ENCODE measurements around the gene STX3.
"Not testable (repeated sequence)": the region's sequence is repeated elsewhere in the genome, so short reads cannot be mapped to it uniquely, and the experiment has no call there.

STX3 gene

DNA sequence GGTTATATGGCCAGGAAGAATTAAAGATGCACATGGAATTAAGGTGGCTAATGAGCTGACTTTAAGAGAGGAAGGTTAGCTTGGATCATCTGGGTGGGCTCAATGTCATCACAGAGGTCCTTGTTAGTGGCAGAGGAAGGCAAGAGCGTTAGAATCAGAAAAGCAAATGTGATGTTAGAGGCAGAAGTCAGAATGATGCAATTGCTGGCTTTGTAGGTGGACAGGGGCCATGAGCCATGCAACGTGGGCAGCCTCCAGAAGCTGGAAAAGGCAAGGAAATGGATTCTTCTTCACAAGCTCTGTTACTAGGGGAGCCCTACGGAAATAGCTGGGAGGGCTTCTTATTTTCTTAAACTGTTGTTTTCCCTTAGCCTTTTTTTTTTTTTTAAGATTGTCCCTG, 92.5 kb downstream of the STX3 start:
- DNase-seq, result no peak

DNA sequence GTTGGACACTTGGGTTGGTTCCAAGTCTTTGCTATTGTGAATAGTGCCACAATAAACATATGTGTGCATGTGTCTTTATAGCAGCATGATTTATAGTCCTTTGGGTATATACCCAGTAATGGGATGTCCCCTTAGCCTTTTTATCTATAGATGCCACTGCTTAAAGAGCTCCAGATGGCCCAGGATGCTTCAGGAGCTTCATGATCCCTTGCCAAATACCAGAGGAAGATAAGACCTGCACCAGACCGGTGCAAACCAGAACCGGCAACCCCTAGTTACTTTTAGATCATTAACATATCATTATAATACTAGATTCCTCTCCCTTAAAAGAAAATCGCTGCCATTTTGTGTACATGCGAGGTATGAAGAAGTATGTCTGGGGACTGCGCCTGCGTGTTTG, 93.3 kb downstream of the STX3 start:
- not testable (repeated sequence) for DNase-seq

DNA sequence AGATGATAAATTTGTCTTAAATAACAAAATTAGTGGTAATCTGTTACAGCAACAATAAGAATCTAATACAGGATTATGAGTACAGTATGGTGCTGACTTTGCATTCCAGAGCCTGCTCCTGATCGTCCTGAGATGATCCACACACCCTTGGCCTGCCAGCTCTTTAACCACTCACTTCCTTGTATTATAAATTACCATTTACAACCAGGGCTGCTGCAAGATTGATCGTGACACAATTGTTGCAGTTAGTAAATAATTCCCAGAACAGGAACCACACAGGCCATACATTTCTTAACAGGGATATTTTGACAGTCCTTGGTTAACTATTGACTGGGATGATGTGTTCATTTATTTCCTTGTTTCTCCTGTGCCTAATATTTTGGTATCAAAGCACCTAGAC, 94.0 kb downstream of the STX3 start:
- DNase-seq, result no peak

DNA sequence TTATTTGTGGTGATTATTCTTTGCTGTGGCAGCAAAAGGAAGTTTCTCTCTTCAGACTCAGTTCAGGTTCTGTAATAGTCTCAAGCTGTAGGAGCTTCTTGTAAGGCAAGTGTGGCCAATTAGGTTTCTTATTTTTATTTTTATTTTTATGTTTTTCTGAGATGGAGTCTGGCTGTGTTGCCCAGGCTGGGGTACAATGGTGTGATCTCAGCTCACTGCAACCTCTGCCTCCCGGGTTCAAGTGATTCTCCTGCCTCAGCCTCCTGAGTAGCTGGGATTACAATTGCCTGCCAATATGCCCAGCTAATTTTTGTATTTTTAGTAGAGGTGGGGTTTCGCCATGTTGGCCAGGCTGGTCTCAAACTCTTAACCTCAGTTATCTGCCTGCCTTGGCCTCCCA, 94.4 kb downstream of the STX3 start:
- DNase-seq, result not testable (repeated sequence)

DNA sequence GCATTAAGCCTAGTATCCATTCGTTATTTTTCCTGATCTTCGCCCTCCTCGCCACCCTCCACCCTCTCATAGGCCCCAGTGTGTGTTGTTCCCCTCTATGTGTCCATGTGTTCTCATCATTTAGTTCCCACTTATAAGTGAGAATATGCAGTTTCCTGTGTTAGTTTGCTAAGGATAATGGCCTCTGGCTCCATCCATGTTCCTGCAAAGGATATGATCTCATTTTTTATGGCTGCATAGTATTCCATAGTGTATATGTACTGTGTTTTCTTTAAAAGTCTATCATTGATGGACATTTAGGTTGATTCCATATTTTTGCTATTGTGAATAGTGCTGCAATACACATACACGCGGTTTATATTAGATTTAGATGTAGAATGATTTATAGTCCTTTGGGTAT, 96.2 kb downstream of the STX3 start:
- not testable (repeated sequence) for DNase-seq

DNA sequence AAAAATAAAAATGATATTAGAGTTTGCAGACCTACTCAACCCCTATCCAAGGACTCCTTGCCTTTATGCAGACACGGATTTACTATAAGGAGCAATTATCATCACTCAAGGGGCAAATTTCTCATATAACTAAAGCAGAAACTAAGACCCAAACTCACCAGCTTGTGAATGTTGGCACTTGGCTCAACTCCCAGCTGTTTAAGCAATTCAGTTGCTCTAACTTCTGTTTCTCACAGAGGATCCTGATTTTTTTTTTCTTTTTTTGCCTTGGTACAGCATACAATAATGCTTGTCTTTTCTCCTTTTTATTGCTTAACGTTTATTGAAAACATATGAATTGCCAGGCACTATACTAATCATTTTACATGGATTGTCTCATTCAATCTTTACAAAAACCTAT, 99.7 kb downstream of the STX3 start:
- no peak for DNase-seq
